IgD-negative memory B cell (primary cell): ENCODE measurements around the gene KCTD15. TPM values are rescaled to one million over a fixed set of nuclear protein-coding genes. Genes with fewer than 3 reads are reported as not detected.

Experiments used
- H3K27ac Mint-ChIP-seq, 3 donors: one replicate each; pipeline ENCODE4 v1.8.0; 2020 to 2022; ENCODE audit warnings: mild to moderate bottlenecking in 3 of 3, mixed read lengths in 3 of 3, moderate library complexity in 1 of 3
- H3K27me3 Mint-ChIP-seq: one replicate; pipeline ENCODE4 v1.8.0; 2021; ENCODE audit warnings: mixed read lengths
- H3K36me3 Mint-ChIP-seq: one replicate; pipeline ENCODE4 v1.8.0; 2020; ENCODE audit warnings: mild to moderate bottlenecking, mixed read lengths
- H3K4me1 Mint-ChIP-seq, 3 donors: one replicate each; pipeline ENCODE4 v1.8.0; 2020 to 2022; ENCODE audit warnings: mixed read lengths in 3 of 3, mild to moderate bottlenecking in 1 of 3
- H3K4me3 Mint-ChIP-seq, 4 donors: one replicate each; pipeline ENCODE4 v1.8.0; 2020 to 2022; ENCODE audit warnings: mild to moderate bottlenecking in 4 of 4, mixed read lengths in 4 of 4, moderate library complexity in 3 of 4
- H3K9me3 Mint-ChIP-seq, 3 donors: one replicate each; pipeline ENCODE4 v1.8.0; 2020 to 2021; ENCODE audit warnings: mixed read lengths in 3 of 3, mild to moderate bottlenecking in 1 of 3
- polyA plus RNA-seq: library from polyadenylated mRNA; unstranded; fragments of 300-500 nt; fragmentation: Illumina TruSeq; gene quantifications from one replicate; pipeline ENCODE4 v1.2.3, GENCODE V29; 2021

KCTD15 gene
- polyA plus RNA-seq: not detected

- peak within 1 kb of the TSS in 1 of 3 donors; percentile 59 for H3K27ac Mint-ChIP-seq
- peaks cover 0 to 2% (median 0%) of the 10 kb centered on the region in 3 donors for H3K4me1 Mint-ChIP-seq
- peak within 1 kb of the TSS; percentile 53 to 79 (median 68) for H3K4me3 Mint-ChIP-seq
- H3K27me3 Mint-ChIP-seq: peaks cover 32% of the 10 kb centered on the region
- H3K9me3 Mint-ChIP-seq: no peaks in the 10 kb centered on the region
- no peaks in the 10 kb centered on the region for H3K36me3 Mint-ChIP-seq
Observed at GRCh38 chr19:33796164-33796875, at the start of gene KCTD15. Gene KCTD15 (plus strand): TSS chr19:33796870. CDS start chr19:33800455, 3,585 bp downstream.

GRCh38 chr19:33747273-33747672, 49.4 kb upstream of the KCTD15 start:
- Mint-ChIP-seq H3K27me3 (no peaks in the 10 kb centered on the region), H3K36me3 (no peaks in the 10 kb centered on the region), H3K9me3 (peaks cover 0 to 1% (median 0%) of the 10 kb centered on the region in 3 donors), H3K27ac (no peak overlapping the region), H3K4me1 (peaks cover 0 to 1% (median 0%) of the 10 kb centered on the region in 3 donors), H3K4me3 (no peak overlapping the region)

- no peaks in the 10 kb centered on the region for H3K9me3 Mint-ChIP-seq
- peaks cover 0 to 1% (median 0%) of the 10 kb centered on the region in 3 donors for H3K4me1 Mint-ChIP-seq
- H3K27ac Mint-ChIP-seq: no peak overlapping the region
- H3K27me3 Mint-ChIP-seq: no peaks in the 10 kb centered on the region
- no peaks in the 10 kb centered on the region for H3K36me3 Mint-ChIP-seq
- H3K4me3 Mint-ChIP-seq: no peak overlapping the region
Observed at GRCh38 chr19:33748231-33748630, 48.4 kb upstream of the KCTD15 start.

- no peaks in the 10 kb centered on the region for H3K9me3 Mint-ChIP-seq
- no peaks in the 10 kb centered on the region for H3K27me3 Mint-ChIP-seq
- H3K4me1 Mint-ChIP-seq: peaks cover 0 to 1% (median 0%) of the 10 kb centered on the region in 3 donors
- no peaks in the 10 kb centered on the region for H3K36me3 Mint-ChIP-seq
- H3K27ac Mint-ChIP-seq: no peak overlapping the region
- H3K4me3 Mint-ChIP-seq: no peak overlapping the region
Observed at GRCh38 chr19:33749016-33749415, 47.7 kb upstream of the KCTD15 start.

- Mint-ChIP-seq H3K27me3 (no peaks in the 10 kb centered on the region), H3K27ac (no peak overlapping the region), H3K4me3 (no peak overlapping the region), H3K4me1 (peaks cover 0 to 1% (median 0%) of the 10 kb centered on the region in 3 donors), H3K9me3 (no peaks in the 10 kb centered on the region), H3K36me3 (no peaks in the 10 kb centered on the region)
Observed at GRCh38 chr19:33749619-33750175, 47.0 kb upstream of the KCTD15 start.

- H3K27ac Mint-ChIP-seq: no peak overlapping the region
- peaks cover 4% of the 10 kb centered on the region for H3K27me3 Mint-ChIP-seq
- no peaks in the 10 kb centered on the region for H3K4me1 Mint-ChIP-seq
- no peaks in the 10 kb centered on the region for H3K36me3 Mint-ChIP-seq
- no peak overlapping the region for H3K4me3 Mint-ChIP-seq
- no peaks in the 10 kb centered on the region for H3K9me3 Mint-ChIP-seq
Observed at GRCh38 chr19:33750587-33751435, 45.9 kb upstream of the KCTD15 start.

- no peaks in the 10 kb centered on the region for H3K9me3 Mint-ChIP-seq
- no peak overlapping the region for H3K4me3 Mint-ChIP-seq
- H3K27ac Mint-ChIP-seq: no peak overlapping the region
- H3K36me3 Mint-ChIP-seq: no peaks in the 10 kb centered on the region
- H3K4me1 Mint-ChIP-seq: no peaks in the 10 kb centered on the region
- H3K27me3 Mint-ChIP-seq: peaks cover 4% of the 10 kb centered on the region
Observed at GRCh38 chr19:33751436-33751770, 45.3 kb upstream of the KCTD15 start.

- H3K4me1 Mint-ChIP-seq: no peaks in the 10 kb centered on the region
- H3K36me3 Mint-ChIP-seq: no peaks in the 10 kb centered on the region
- H3K27ac Mint-ChIP-seq: no peak overlapping the region
- H3K27me3 Mint-ChIP-seq: peaks cover 10% of the 10 kb centered on the region
- no peak overlapping the region for H3K4me3 Mint-ChIP-seq
- no peaks in the 10 kb centered on the region for H3K9me3 Mint-ChIP-seq
Observed at GRCh38 chr19:33752018-33752800, 44.5 kb upstream of the KCTD15 start.

GRCh38 chr19:33752945-33753344, 43.7 kb upstream of the KCTD15 start:
- Mint-ChIP-seq H3K4me1 (no peaks in the 10 kb centered on the region), H3K36me3 (no peaks in the 10 kb centered on the region), H3K9me3 (no peaks in the 10 kb centered on the region), H3K27ac (no peak overlapping the region), H3K4me3 (no peak overlapping the region), H3K27me3 (peaks cover 11% of the 10 kb centered on the region)

- H3K4me1 Mint-ChIP-seq: peaks cover 0 to 2% (median 0%) of the 10 kb centered on the region in 3 donors
- H3K9me3 Mint-ChIP-seq: no peaks in the 10 kb centered on the region
- no peak overlapping the region for H3K27ac Mint-ChIP-seq
- H3K4me3 Mint-ChIP-seq: no peak overlapping the region
- peaks cover 2% of the 10 kb centered on the region for H3K36me3 Mint-ChIP-seq
- peaks cover 12% of the 10 kb centered on the region for H3K27me3 Mint-ChIP-seq
Observed at GRCh38 chr19:33754361-33754760, 42.3 kb upstream of the KCTD15 start.

GRCh38 chr19:33755099-33756035, 41.3 kb upstream of the KCTD15 start:
- no peaks in the 10 kb centered on the region for H3K9me3 Mint-ChIP-seq
- no peak overlapping the region for H3K27ac Mint-ChIP-seq

GRCh38 chr19:33756177-33756576, 40.5 kb upstream of the KCTD15 start:
- no peaks in the 10 kb centered on the region for H3K9me3 Mint-ChIP-seq

More at GRCh38 chr19:33755099-33756035, 41.3 kb upstream of the KCTD15 start:
- H3K4me3 Mint-ChIP-seq: no peak overlapping the region
- H3K4me1 Mint-ChIP-seq: peaks cover 0 to 2% (median 0%) of the 10 kb centered on the region in 3 donors
- H3K27me3 Mint-ChIP-seq: peaks cover 12% of the 10 kb centered on the region
- H3K36me3 Mint-ChIP-seq: peaks cover 2% of the 10 kb centered on the region

GRCh38 chr19:33758541-33759013, 38.1 kb upstream of the KCTD15 start:
- peak overlapping the region in 1 of 3 donors; percentile 47 for H3K27ac Mint-ChIP-seq

More at GRCh38 chr19:33756177-33756576, 40.5 kb upstream of the KCTD15 start:
- peaks cover 0 to 2% (median 0%) of the 10 kb centered on the region in 3 donors for H3K4me1 Mint-ChIP-seq
- H3K27me3 Mint-ChIP-seq: peaks cover 12% of the 10 kb centered on the region
- peaks cover 2% of the 10 kb centered on the region for H3K36me3 Mint-ChIP-seq
- H3K4me3 Mint-ChIP-seq: no peak overlapping the region
- no peak overlapping the region for H3K27ac Mint-ChIP-seq

More at GRCh38 chr19:33758541-33759013, 38.1 kb upstream of the KCTD15 start:
- H3K36me3 Mint-ChIP-seq: peaks cover 2% of the 10 kb centered on the region
- H3K9me3 Mint-ChIP-seq: no peaks in the 10 kb centered on the region
- peaks cover 0 to 2% (median 0%) of the 10 kb centered on the region in 3 donors for H3K4me1 Mint-ChIP-seq
- H3K27me3 Mint-ChIP-seq: peaks cover 12% of the 10 kb centered on the region
- H3K4me3 Mint-ChIP-seq: no peak overlapping the region
